AG04450 (cell line): Measurements from ENCODE around the gene RMND1. TPM values are rescaled to one million over a fixed set of nuclear protein-coding genes. Genes with fewer than 3 reads are reported as not detected.

Experiments
- CTCF ChIA-PET: fragments of 300-600, 350-600 bp; formaldehyde crosslinking; extraction: SDS; loops from one replicate; lab custom pipeline; 2022; ENCODE audit warnings: antibody characterized with exemption, inconsistent platforms; lab: Charles Lee
- POLR2A ChIA-PET: fragments of 350-600 bp; formaldehyde crosslinking; extraction: SDS; loops from one replicate; lab custom pipeline; 2021; ENCODE audit warnings: antibody characterized with exemption, inconsistent platforms; lab: Yijun Ruan, JAX
- DNase-seq: peaks from one replicate; pipeline ENCODE4 v3.0.0-alpha.2; 2011; ENCODE audit warnings: low read depth, low spot score
- H3K27ac ChIP-seq: one replicate; pipeline ENCODE4 v1.5.1; 2012; ENCODE audit warnings: low read depth, low read length, control low read depth
- H3K27me3 ChIP-seq: one replicate; pipeline ENCODE4 v1.6.0; 2012; ENCODE audit warnings: low read length; ENCODE audit not compliant: control insufficient read depth, insufficient read depth
- H3K4me3 ChIP-seq: 2 replicates; pipeline ENCODE4 v1.5.1; 2011; ENCODE audit warnings: mild to moderate bottlenecking, low read depth, low read length, control low read depth
- H3K9me3 ChIP-seq: 2 replicates; pipeline ENCODE4 v1.5.1; 2012; ENCODE audit warnings: low read length; ENCODE audit not compliant: control insufficient read depth, insufficient read depth
- CTCF ChIP-seq: IDR thresholded peaks from 2 replicates; pipeline ENCODE4 v1.5.1; 2011; ENCODE audit warnings: low read depth, low read length, control low read depth, inconsistent platforms
- polyA plus RNA-seq: library from polyadenylated mRNA; depleted of rRNA; stranded (reverse); fragments of >200 nt; gene quantifications from 2 replicates; pipeline ENCODE4 v1.2.3, GENCODE V29; 2011

Gene RMND1
- polyA plus RNA-seq, 1 experiment: 27.8 TPM

DNA sequence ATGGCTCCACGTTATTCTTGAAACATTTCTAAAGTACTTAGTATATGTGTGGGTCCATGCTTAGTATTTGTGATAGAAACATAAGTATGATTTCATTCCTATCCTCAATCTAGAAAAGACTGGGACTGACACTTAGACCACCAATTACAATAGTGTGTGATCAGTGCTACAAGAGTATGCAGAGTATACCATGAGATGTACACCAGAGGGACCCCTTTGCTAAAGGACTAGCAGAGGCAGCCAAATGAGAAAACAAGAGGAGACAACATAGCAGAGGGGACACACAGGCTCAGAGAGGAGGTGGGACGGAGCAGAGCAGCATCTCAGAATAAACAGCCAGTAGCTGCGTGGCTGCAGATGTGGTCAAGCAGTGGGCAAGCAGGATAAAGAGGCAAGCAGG is 21.0 kb downstream of the RMND1 start:
- no peak for TF ChIP-seq CTCF
- POLR2A ChIA-PET: no interaction called here
- Histone ChIP-seq H3K9me3 (no peaks in the 10 kb centered on the region), H3K27me3 (no peaks in the 10 kb centered on the region), H3K27ac (no peak overlapping the region), H3K4me3 (no peak overlapping the region)
- DNase-seq: no peak
- CTCF ChIA-PET: no interaction called here

DNA sequence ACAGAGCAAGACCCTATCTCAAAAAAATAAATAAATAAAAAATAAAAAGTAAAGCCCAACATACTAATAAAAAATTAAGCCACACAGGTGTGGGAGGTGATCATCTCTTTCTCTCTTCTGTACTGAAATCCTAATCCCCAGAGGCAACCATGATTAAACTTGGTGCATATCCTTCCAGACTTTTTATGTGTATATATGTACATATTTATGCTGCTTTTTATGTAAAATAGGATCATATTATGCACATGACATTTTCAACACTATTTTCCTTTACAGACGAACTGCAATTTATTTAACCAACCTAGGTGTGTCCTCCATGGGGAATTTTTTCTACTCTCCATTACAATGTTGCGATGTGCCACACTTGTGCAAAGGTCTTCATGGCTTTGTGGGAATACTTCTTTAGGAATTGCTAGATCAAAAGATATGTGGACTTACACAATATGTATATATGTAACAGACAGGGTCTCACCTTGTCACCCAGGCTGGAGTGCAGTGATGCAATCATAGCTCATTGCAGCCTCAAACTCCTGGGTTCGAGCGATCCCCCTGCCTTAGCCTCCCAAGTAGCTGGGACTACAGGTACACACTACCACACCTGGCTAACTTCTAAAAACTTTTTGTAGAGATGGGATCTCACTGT is 23.7 kb downstream of the RMND1 start:
- Histone ChIP-seq H3K27me3 (no peaks in the 10 kb centered on the region), H3K4me3 (no peak overlapping the region), H3K9me3 (no peaks in the 10 kb centered on the region), H3K27ac (no peak overlapping the region)
- TF ChIP-seq CTCF: no peak
- ChIA-PET POLR2A (no interaction called here), CTCF (interaction anchor here (0.6 kb wide), 1 partner anchor 1053 kb away, joined by 3 read pairs; no protein-coding TSS in a partner anchor)
- DNase-seq: no peak

GRCh38 chr6:151425561-151425960 is 26.4 kb downstream of the RMND1 start:
- H3K27me3 ChIP-seq: no peaks in the 10 kb centered on the region
- no peak for DNase-seq
- H3K27ac ChIP-seq: no peak overlapping the region
- ChIA-PET CTCF (interaction anchor here (0.6 to 0.9 kb wide), 4 partner anchors 8 to 340 kb away, joined by 3 read pairs; no protein-coding TSS in a partner anchor), POLR2A (no interaction called here)
- H3K4me3 ChIP-seq: no peak overlapping the region
- no peak for TF ChIP-seq CTCF
- no peaks in the 10 kb centered on the region for H3K9me3 ChIP-seq

DNA sequence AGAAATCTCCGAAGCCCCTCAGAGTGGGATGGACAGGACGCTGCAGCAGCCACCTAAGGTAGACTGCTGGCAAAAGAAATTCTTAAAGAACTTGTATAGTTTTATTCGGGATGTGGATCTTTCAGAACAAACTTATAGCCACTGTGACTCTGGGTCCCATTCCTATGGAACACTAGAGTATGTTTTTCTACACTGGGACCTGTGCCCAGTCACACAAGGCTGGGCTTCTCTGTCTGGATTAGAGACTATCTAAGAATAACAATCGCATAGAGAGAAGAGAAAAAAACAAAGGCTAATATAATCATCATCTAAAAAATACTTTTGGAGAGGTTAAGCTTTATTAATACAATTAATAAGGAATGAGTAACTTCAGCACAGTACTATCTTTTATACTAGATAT is 28.9 kb downstream of the RMND1 start:
- no peak for TF ChIP-seq CTCF
- H3K9me3 ChIP-seq: no peaks in the 10 kb centered on the region
- no peaks in the 10 kb centered on the region for H3K27me3 ChIP-seq
- H3K4me3 ChIP-seq: no peak overlapping the region
- CTCF ChIA-PET: interaction anchor here (1.5 to 1.9 kb wide), 2 partner anchors 17 to 605 kb away, joined by 3 to 7 read pairs; no protein-coding TSS in a partner anchor
- no peak for DNase-seq
- no peak overlapping the region for H3K27ac ChIP-seq
- POLR2A ChIA-PET: no interaction called here

- POLR2A ChIA-PET: no interaction called here
- no peak for TF ChIP-seq CTCF
These were observed 34.4 kb downstream of the RMND1 start for GRCh38 chr6:151417477-151417876.

More at GRCh38 chr6:151417477-151417876, 34.4 kb downstream of the RMND1 start:
- CTCF ChIA-PET: no interaction called here
- Histone ChIP-seq H3K27me3 (no peaks in the 10 kb centered on the region), H3K9me3 (peaks cover 3% of the 10 kb centered on the region), H3K4me3 (no peak overlapping the region), H3K27ac (no peak overlapping the region)
- no peak for DNase-seq
